ENCODE results near the gene CD81.

CD81 gene

DNA sequence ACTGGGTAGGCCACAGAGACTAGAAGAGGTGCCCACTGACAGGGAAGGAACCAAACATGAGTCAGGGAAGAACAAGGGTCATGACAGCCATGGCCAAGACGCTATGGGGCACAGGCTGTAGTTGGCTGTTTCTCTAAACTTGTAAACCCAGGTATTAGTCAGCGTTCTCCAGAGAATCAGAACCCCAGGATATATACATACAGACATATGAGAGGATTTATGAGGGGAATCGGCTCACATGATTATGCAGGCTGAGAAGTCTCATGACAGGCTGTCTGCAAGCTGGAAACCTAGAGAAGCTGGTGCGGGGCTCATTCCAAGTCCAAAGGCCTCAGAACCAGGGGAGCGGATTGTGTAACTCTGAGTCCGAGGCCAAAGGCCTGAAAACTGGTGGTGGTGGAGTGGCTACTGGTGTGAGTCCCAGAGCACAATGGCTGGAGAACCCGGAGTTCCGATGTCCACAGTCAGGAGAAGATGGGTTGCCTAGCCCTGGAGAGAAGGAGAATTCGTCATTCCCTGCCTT is 29.7 kb upstream of the CD81 start:
- Histone ChIP-seq H3K9me3 (ENCODE audit: control insufficient read depth, insufficient read depth, low read length) (peaks cover 8% of the 10 kb centered on the region), H3K36me3 (ENCODE audit: control insufficient read depth, low read length) (no peaks in the 10 kb centered on the region), H3K4me3 (ENCODE audit: low read length) (no peak overlapping the region), H3K79me2 (ENCODE audit: control insufficient read depth, low read length) (no peaks in the 10 kb centered on the region), H3K9me2 (replicated peaks; ENCODE audit: control insufficient read depth, low read length) (no peaks in the 10 kb centered on the region), H4K20me1 (ENCODE audit: control insufficient read depth, insufficient read depth, low read depth, low read length) (no peaks in the 10 kb centered on the region), H3K27me3 (ENCODE audit: control insufficient read depth, low read length) (peaks cover 8% of the 10 kb centered on the region), H3K4me2 (ENCODE audit: low read length) (no peak overlapping the region), H3K27ac (ENCODE audit: low read depth, low read length) (no peak overlapping the region), H3K4me1 (ENCODE audit: control insufficient read depth, low read length) (no peaks in the 10 kb centered on the region), H3F3A (ENCODE audit: control insufficient read depth, insufficient read depth) (no peaks in the 10 kb centered on the region)
- TF ChIP-seq, protein P1, sequence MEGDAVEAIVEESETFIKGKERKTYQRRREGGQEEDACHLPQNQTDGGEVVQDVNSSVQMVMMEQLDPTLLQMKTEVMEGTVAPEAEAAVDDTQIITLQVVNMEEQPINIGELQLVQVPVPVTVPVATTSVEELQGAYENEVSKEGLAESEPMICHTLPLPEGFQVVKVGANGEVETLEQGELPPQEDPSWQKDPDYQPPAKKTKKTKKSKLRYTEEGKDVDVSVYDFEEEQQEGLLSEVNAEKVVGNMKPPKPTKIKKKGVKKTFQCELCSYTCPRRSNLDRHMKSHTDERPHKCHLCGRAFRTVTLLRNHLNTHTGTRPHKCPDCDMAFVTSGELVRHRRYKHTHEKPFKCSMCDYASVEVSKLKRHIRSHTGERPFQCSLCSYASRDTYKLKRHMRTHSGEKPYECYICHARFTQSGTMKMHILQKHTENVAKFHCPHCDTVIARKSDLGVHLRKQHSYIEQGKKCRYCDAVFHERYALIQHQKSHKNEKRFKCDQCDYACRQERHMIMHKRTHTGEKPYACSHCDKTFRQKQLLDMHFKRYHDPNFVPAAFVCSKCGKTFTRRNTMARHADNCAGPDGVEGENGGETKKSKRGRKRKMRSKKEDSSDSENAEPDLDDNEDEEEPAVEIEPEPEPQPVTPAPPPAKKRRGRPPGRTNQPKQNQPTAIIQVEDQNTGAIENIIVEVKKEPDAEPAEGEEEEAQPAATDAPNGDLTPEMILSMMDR (IDR thresholded peaks at IDR 0.05; ENCODE audit: low read depth, low read length, poor library complexity, severe bottlenecking) = no peak
- no peak for TF ChIP-seq EZH2phosphoT487 (IDR thresholded peaks at IDR 0.05; ENCODE audit: borderline replicate concordance, low read length)

- no peaks in the 10 kb centered on the region for H3K4me1 ChIP-seq (ENCODE audit: control insufficient read depth, low read length)
- H3K79me2 ChIP-seq (ENCODE audit: control insufficient read depth, low read length) = no peaks in the 10 kb centered on the region
- H3K9me3 ChIP-seq (ENCODE audit: control insufficient read depth, insufficient read depth, low read length) = peaks cover 5% of the 10 kb centered on the region
- H4K20me1 ChIP-seq (ENCODE audit: control insufficient read depth, insufficient read depth, low read depth, low read length) = no peaks in the 10 kb centered on the region
- no peak overlapping the region for H3K4me2 ChIP-seq (ENCODE audit: low read length)
- no peaks in the 10 kb centered on the region for H3K36me3 ChIP-seq (ENCODE audit: control insufficient read depth, low read length)
- H3F3A ChIP-seq (ENCODE audit: control insufficient read depth, insufficient read depth) = no peaks in the 10 kb centered on the region
- H3K9me2 ChIP-seq (replicated peaks; ENCODE audit: control insufficient read depth, low read length) = no peaks in the 10 kb centered on the region
- TF ChIP-seq EZH2phosphoT487 (IDR thresholded peaks at IDR 0.05; ENCODE audit: borderline replicate concordance, low read length) = no peak
- TF ChIP-seq, protein P1 (IDR thresholded peaks at IDR 0.05; ENCODE audit: low read depth, low read length, poor library complexity, severe bottlenecking) = no peak
- peaks cover 8% of the 10 kb centered on the region for H3K27me3 ChIP-seq (ENCODE audit: control insufficient read depth, low read length)
- no peak overlapping the region for H3K4me3 ChIP-seq (ENCODE audit: low read length)
- H3K27ac ChIP-seq (ENCODE audit: low read depth, low read length) = no peak overlapping the region
Observed at GRCh38 chr11:2348986-2349385, 28.1 kb upstream of the CD81 start.

- Histone ChIP-seq H3K4me2 (ENCODE audit: low read length) (no peak overlapping the region), H3F3A (ENCODE audit: control insufficient read depth, insufficient read depth) (no peaks in the 10 kb centered on the region), H3K9me2 (replicated peaks; ENCODE audit: control insufficient read depth, low read length) (no peaks in the 10 kb centered on the region), H3K27me3 (ENCODE audit: control insufficient read depth, low read length) (peaks cover 8% of the 10 kb centered on the region), H4K20me1 (ENCODE audit: control insufficient read depth, insufficient read depth, low read depth, low read length) (no peaks in the 10 kb centered on the region), H3K4me1 (ENCODE audit: control insufficient read depth, low read length) (no peaks in the 10 kb centered on the region), H3K36me3 (ENCODE audit: control insufficient read depth, low read length) (no peaks in the 10 kb centered on the region), H3K9me3 (ENCODE audit: control insufficient read depth, insufficient read depth, low read length) (no peaks in the 10 kb centered on the region; the same call in 1 of the 2 replicates), H3K4me3 (ENCODE audit: low read length) (no peak overlapping the region), H3K79me2 (ENCODE audit: control insufficient read depth, low read length) (no peaks in the 10 kb centered on the region), H3K27ac (ENCODE audit: low read depth, low read length) (no peak overlapping the region)
- TF ChIP-seq EZH2phosphoT487 (IDR thresholded peaks at IDR 0.05; ENCODE audit: borderline replicate concordance, low read length) = no peak
- TF ChIP-seq, protein P1 (IDR thresholded peaks at IDR 0.05; ENCODE audit: low read depth, low read length, poor library complexity, severe bottlenecking) = no peak
Observed at GRCh38 chr11:2351701-2352100, 25.4 kb upstream of the CD81 start.
